ENCODE data around the gene ALDH8A1.

ALDH8A1 gene

GRCh38 chr6:134964451-134965203, 14.7 kb upstream of the ALDH8A1 start:
- no peak for TF ChIP-seq POLR2A (IDR thresholded peaks at IDR 0.05; ENCODE audit: low read depth, low read length)
- DNase-seq (ENCODE audit: insufficient read length, low spot score) = no peak

GRCh38 chr6:134962421-134962820, 12.5 kb upstream of the ALDH8A1 start:
- FAIRE-seq (no peak), DNase-seq (ENCODE audit: insufficient read length, low spot score) (no peak)
- no peak for TF ChIP-seq POLR2A (IDR thresholded peaks at IDR 0.05; ENCODE audit: low read depth, low read length)

More at GRCh38 chr6:134964451-134965203, 14.7 kb upstream of the ALDH8A1 start:
- FAIRE-seq = no peak

GRCh38 chr6:134961366-134961765, 11.5 kb upstream of the ALDH8A1 start:
- FAIRE-seq = no peak
- DNase-seq (ENCODE audit: insufficient read length, low spot score) = no peak
- no peak for TF ChIP-seq POLR2A (IDR thresholded peaks at IDR 0.05; ENCODE audit: low read depth, low read length)

- TF ChIP-seq POLR2A (IDR thresholded peaks at IDR 0.05; ENCODE audit: low read depth, low read length) = no peak
- FAIRE-seq = no peak
- no peak for DNase-seq (ENCODE audit: insufficient read length, low spot score)
These were observed 9.7 kb upstream of the ALDH8A1 start for GRCh38 chr6:134959603-134960002.

- no peak for DNase-seq (ENCODE audit: insufficient read length, low spot score)
- FAIRE-seq = no peak
- no peak for TF ChIP-seq POLR2A (IDR thresholded peaks at IDR 0.05; ENCODE audit: low read depth, low read length)
These were observed 6.8 kb upstream of the ALDH8A1 start for GRCh38 chr6:134956676-134957075.

- FAIRE-seq (no peak), DNase-seq (ENCODE audit: insufficient read length, low spot score) (no peak)
- TF ChIP-seq POLR2A (IDR thresholded peaks at IDR 0.05; ENCODE audit: low read depth, low read length) = no peak
These were observed 6.1 kb upstream of the ALDH8A1 start for GRCh38 chr6:134956032-134956431.

GRCh38 chr6:134954272-134955000, 4.5 kb upstream of the ALDH8A1 start:
- FAIRE-seq (no peak), DNase-seq (ENCODE audit: insufficient read length, low spot score) (no peak)
- no peak for TF ChIP-seq POLR2A (IDR thresholded peaks at IDR 0.05; ENCODE audit: low read depth, low read length)

- TF ChIP-seq POLR2A (IDR thresholded peaks at IDR 0.05; ENCODE audit: low read depth, low read length) = no peak
- FAIRE-seq = no peak
- DNase-seq (ENCODE audit: insufficient read length, low spot score) = no peak
These were observed 1.8 kb upstream of the ALDH8A1 start for GRCh38 chr6:134951494-134952263.

- no peak for TF ChIP-seq POLR2A (IDR thresholded peaks at IDR 0.05; ENCODE audit: low read depth, low read length)
- FAIRE-seq = no peak
- DNase-seq (ENCODE audit: insufficient read length, low spot score) = no peak
These were observed 581 bp upstream of the ALDH8A1 start for GRCh38 chr6:134950482-134950881.

GRCh38 chr6:134948691-134949090, 1.2 kb downstream of the ALDH8A1 start:
- DNase-seq (ENCODE audit: insufficient read length, low spot score) (no peak), FAIRE-seq (no peak)
- no peak for TF ChIP-seq POLR2A (IDR thresholded peaks at IDR 0.05; ENCODE audit: low read depth, low read length)

GRCh38 chr6:134948142-134948541, 1.8 kb downstream of the ALDH8A1 start:
- no peak for FAIRE-seq
- TF ChIP-seq POLR2A (IDR thresholded peaks at IDR 0.05; ENCODE audit: low read depth, low read length) = no peak
- no peak for DNase-seq (ENCODE audit: insufficient read length, low spot score)

GRCh38 chr6:134945045-134945444, 4.9 kb downstream of the ALDH8A1 start:
- FAIRE-seq (no peak), DNase-seq (ENCODE audit: insufficient read length, low spot score) (no peak)

GRCh38 chr6:134943522-134944111, 6.3 kb downstream of the ALDH8A1 start:
- no peak for TF ChIP-seq POLR2A (IDR thresholded peaks at IDR 0.05; ENCODE audit: low read depth, low read length)
- no peak for FAIRE-seq

More at GRCh38 chr6:134945045-134945444, 4.9 kb downstream of the ALDH8A1 start:
- TF ChIP-seq POLR2A (IDR thresholded peaks at IDR 0.05; ENCODE audit: low read depth, low read length) = no peak

GRCh38 chr6:134938896-134939295, 11.0 kb downstream of the ALDH8A1 start:
- no peak for FAIRE-seq
- DNase-seq (ENCODE audit: insufficient read length, low spot score) = no peak
- no peak for TF ChIP-seq POLR2A (IDR thresholded peaks at IDR 0.05; ENCODE audit: low read depth, low read length)

More at GRCh38 chr6:134943522-134944111, 6.3 kb downstream of the ALDH8A1 start:
- no peak for DNase-seq (ENCODE audit: insufficient read length, low spot score)
